Measurements from ENCODE around the gene BZW2.

- TF ChIP-seq ZNF569 (CRISPR knock-in tag; IDR thresholded peaks at IDR 0.05; ENCODE audit: borderline replicate concordance) = no peak
- TF ChIP-seq ZNF18 (CRISPR knock-in tag; IDR thresholded peaks at IDR 0.05; ENCODE audit: insufficient replicate concordance) = no peak
- TF ChIP-seq HINFP (CRISPR knock-in tag; IDR thresholded peaks at IDR 0.05; ENCODE audit: low read depth) = no peak
- TF ChIP-seq CTCF (CRISPR knock-in tag; IDR thresholded peaks at IDR 0.05) = no peak
- TF ChIP-seq ZNF431 (CRISPR knock-in tag; IDR thresholded peaks at IDR 0.05; ENCODE audit: borderline replicate concordance, low read depth) = no peak
- no peak for TF ChIP-seq JUND (CRISPR knock-in tag; IDR thresholded peaks at IDR 0.05)
- no peak for TF ChIP-seq ZNF644 (CRISPR knock-in tag; IDR thresholded peaks at IDR 0.05; ENCODE audit: low read depth)
- TF ChIP-seq ISX (CRISPR knock-in tag; conservative IDR thresholded peaks at IDR 0.05) = no peak
- TF ChIP-seq ZBTB33 (CRISPR knock-in tag; IDR thresholded peaks at IDR 0.05) = no peak
- TF ChIP-seq NR3C1 (CRISPR knock-in tag; IDR thresholded peaks at IDR 0.05) = no peak
Observed at GRCh38 chr7:16615228-16615627, 30.8 kb upstream of the BZW2 start.
